Activated CD4-positive, alpha-beta T cell treated with anti-CD3 and anti-CD28 coated beads, Interleukin-2, amount 50 U/mL, for 48 hours (primary cell): Measurements from ENCODE around the gene PARD3B.

Experiments
- DNase-seq, 2 experiments: peaks; one replicate each; pipeline ENCODE4 v3.0.0-alpha.2; 2020

The PARD3B gene

GRCh38 chr2:205545971-205546816, 1000.9 kb downstream of the PARD3B start:
- DNase-seq: no peak

- no peak for DNase-seq
These were observed 1010.4 kb downstream of the PARD3B start for GRCh38 chr2:205555566-205556230.

- no peak for DNase-seq
These were observed 1011.1 kb downstream of the PARD3B start for GRCh38 chr2:205556357-205556756.

GRCh38 chr2:205556841-205557539, 1011.7 kb downstream of the PARD3B start:
- DNase-seq: no peak

- DNase-seq: no peak
These were observed 1012.6 kb downstream of the PARD3B start for GRCh38 chr2:205557873-205558272.

GRCh38 chr2:205561441-205561840, 1016.2 kb downstream of the PARD3B start:
- no peak for DNase-seq

GRCh38 chr2:205563646-205564045, 1018.4 kb downstream of the PARD3B start:
- DNase-seq: peak; percentile 33 to 46

- DNase-seq: no peak
These were observed 1019.3 kb downstream of the PARD3B start for GRCh38 chr2:205564346-205565141.

GRCh38 chr2:205565142-205565522, 1019.9 kb downstream of the PARD3B start:
- DNase-seq: no peak

- no peak for DNase-seq
These were observed 1021.4 kb downstream of the PARD3B start for GRCh38 chr2:205566606-205567168.

GRCh38 chr2:205568620-205569019, 1023.3 kb downstream of the PARD3B start:
- no peak for DNase-seq

- no peak for DNase-seq
These were observed 1025.4 kb downstream of the PARD3B start for GRCh38 chr2:205570648-205571047.

- DNase-seq: no peak
These were observed 1026.2 kb downstream of the PARD3B start for GRCh38 chr2:205571360-205571959.

GRCh38 chr2:205574001-205574400, 1028.7 kb downstream of the PARD3B start:
- no peak for DNase-seq

- DNase-seq: no peak
These were observed 1034.1 kb downstream of the PARD3B start for GRCh38 chr2:205579335-205579734.

- DNase-seq: no peak
These were observed 1035.1 kb downstream of the PARD3B start for GRCh38 chr2:205580212-205580987.

- no peak for DNase-seq
These were observed 1037.1 kb downstream of the PARD3B start for GRCh38 chr2:205582366-205582765.

GRCh38 chr2:205585449-205586383, 1040.4 kb downstream of the PARD3B start:
- DNase-seq: no peak

GRCh38 chr2:205586626-205587025, 1041.4 kb downstream of the PARD3B start:
- no peak for DNase-seq

- DNase-seq: no peak
These were observed 1044.2 kb downstream of the PARD3B start for GRCh38 chr2:205589479-205589878.
